Smooth muscle cell (in vitro differentiated cells): ENCODE measurements around the gene APOH. TPM values are rescaled to one million over a fixed set of nuclear protein-coding genes. Genes with fewer than 3 reads are reported as not detected.

Source experiments
- DNase-seq: peaks from one replicate; lab custom pipeline; 2025; ENCODE audit not compliant: unreplicated experiment; lab: John Stamatoyannopoulos, UW
- H2AFZ ChIP-seq: fragments of 200-600 bp; sonication (generic); 2 replicates; pipeline ENCODE4 v1.6.0; 2016; ENCODE audit warnings: antibody characterized with exemption, low read depth, mild to moderate bottlenecking
- H3F3A ChIP-seq: fragments of 200-600 bp; sonication (generic); 2 replicates; pipeline ENCODE4 v1.6.0; 2017; ENCODE audit warnings: antibody characterized with exemption, low read depth
- H3K27ac ChIP-seq: fragments of 200-600 bp; sonication (generic); 2 replicates; pipeline ENCODE4 v1.5.1; 2016; ENCODE audit warnings: low read depth, mild to moderate bottlenecking
- H3K27me3 ChIP-seq: fragments of 200-600 bp; sonication (generic); 2 replicates; pipeline ENCODE4 v1.6.1; 2016; ENCODE audit warnings: low read depth, mild to moderate bottlenecking
- H3K36me3 ChIP-seq: fragments of 200-600 bp; sonication (generic); 2 replicates; pipeline ENCODE4 v1.5.1; 2016; ENCODE audit warnings: low read depth
- H3K4me1 ChIP-seq: fragments of 200-600 bp; sonication (generic); 2 replicates; pipeline ENCODE4 v1.5.1; 2016; ENCODE audit warnings: low read depth
- H3K4me2 ChIP-seq: fragments of 200-600 bp; sonication (generic); 2 replicates; pipeline ENCODE4 v1.6.0; 2016; ENCODE audit warnings: mild to moderate bottlenecking
- H3K4me3 ChIP-seq: fragments of 200-600 bp; sonication (generic); 2 replicates; pipeline ENCODE4 v1.5.1; 2016; ENCODE audit warnings: mild to moderate bottlenecking
- H3K79me2 ChIP-seq: fragments of 200-600 bp; sonication (generic); 2 replicates; pipeline ENCODE4 v1.6.0; 2016; ENCODE audit warnings: low read depth, mild to moderate bottlenecking
- H3K9ac ChIP-seq: fragments of 200-600 bp; sonication (generic); 2 replicates; pipeline ENCODE4 v1.6.0; 2016; ENCODE audit warnings: low read depth
- H3K9me3 ChIP-seq: fragments of 200-600 bp; sonication (generic); replicated peaks from 2 replicates; pipeline ENCODE4 v1.5.1; 2016; ENCODE audit warnings: low read depth
- H4K20me1 ChIP-seq: fragments of 200-600 bp; sonication (generic); 2 replicates; pipeline ENCODE4 v1.6.0; 2016; ENCODE audit warnings: low read depth
- CTCF ChIP-seq: fragments of 200-600 bp; sonication (generic); IDR thresholded peaks from 2 replicates; pipeline ENCODE4 v1.5.1; 2017; ENCODE audit warnings: borderline replicate concordance, mild to moderate bottlenecking, antibody characterized with exemption; ENCODE audit not compliant: insufficient read depth, poor library complexity, severe bottlenecking
- WGBS: methylation state at CpG from one replicate; pipeline ENCODE4 v1.1.7; 2016; ENCODE audit warnings: low lambda C conversion rate; 5-methylcytosine and 5-hydroxymethylcytosine counted together
- polyA plus RNA-seq: library from polyadenylated mRNA; unstranded; fragments of >200 nt; fragmentation: Nextera tagmentation; extraction: Ambion mirVana; gene quantifications from 2 replicates; pipeline ENCODE4 v1.2.1, GENCODE V29; 2016
- small RNA-seq: library from RNA; depleted of rRNA; stranded (forward); fragments of <200 nt; gene quantifications from one replicate; pipeline ENCODE3, GENCODE V24; 2014
- total RNA-seq: library from RNA; depleted of rRNA; stranded (reverse); fragments of >200 nt; gene quantifications from 2 replicates; pipeline ENCODE4 v1.2.3, GENCODE V29; 2014

The APOH gene
- total and polyA plus RNA-seq, 2 experiments from 2014 or later: not detected

- H3K36me3 ChIP-seq: no peaks in the 10 kb centered on the region
- H3K4me2 ChIP-seq: no peak overlapping the region
- no peaks in the 10 kb centered on the region for H3F3A ChIP-seq
- no peaks in the 10 kb centered on the region for H3K9me3 ChIP-seq
- H3K4me1 ChIP-seq: no peaks in the 10 kb centered on the region
- H3K4me3 ChIP-seq: no peak overlapping the region
- H2AFZ ChIP-seq: no peak overlapping the region
- H3K27me3 ChIP-seq: no peaks in the 10 kb centered on the region
- H3K9ac ChIP-seq: no peak overlapping the region
- no peak for TF ChIP-seq CTCF
- no peak overlapping the region for H3K27ac ChIP-seq
- H3K79me2 ChIP-seq: no peaks in the 10 kb centered on the region
- peaks cover 4% of the 10 kb centered on the region for H4K20me1 ChIP-seq
- WGBS: 47% methylated on average over 5 of the region's 5 CpGs
- DNase-seq: no peak
Observed at GRCh38 chr17:66167189-66167815, 61.9 kb downstream of the APOH start.

- Histone ChIP-seq H3K27me3 (no peaks in the 10 kb centered on the region), H3K4me3 (no peak overlapping the region), H3K79me2 (no peaks in the 10 kb centered on the region), H3K4me2 (no peak overlapping the region), H2AFZ (no peak overlapping the region), H3K9me3 (no peaks in the 10 kb centered on the region), H3K4me1 (no peaks in the 10 kb centered on the region), H4K20me1 (peaks cover 4% of the 10 kb centered on the region), H3K36me3 (no peaks in the 10 kb centered on the region), H3K9ac (no peak overlapping the region), H3K27ac (no peak overlapping the region), H3F3A (no peaks in the 10 kb centered on the region)
- DNase-seq: no peak
- peak; percentile 85 for TF ChIP-seq CTCF
Observed at GRCh38 chr17:66165537-66166123, 63.6 kb downstream of the APOH start.

Small RNA genes within 50 kb of the gene (small RNA-seq; reads per million reads assigned to genes)
- gene RNA5SP444: 0.13 reads per million

Other genes starting within 250 kb of the APOH start
- 8.3 and 11.6 TPM in 2 replicates for gene CEP112, start 37.3 kb downstream of the APOH start, total RNA-seq
- gene CEP112, start 37.3 kb downstream of the APOH start, polyA plus RNA-seq: 8.7 and 9.9 TPM in 2 replicates
- gene PRKCA, start 73.2 kb upstream of the APOH start, total RNA-seq: 4.3 and 7.1 TPM in 2 replicates
- 0.78 and 2.9 TPM in 2 replicates for gene PRKCA, start 73.2 kb upstream of the APOH start, polyA plus RNA-seq